GM21786 (cell line): ENCODE measurements around the gene CLEC16A.

ENCODE experiments used
- ATAC-seq: cut with Tn5 transposase; IDR thresholded peaks from one replicate; pipeline ENCODE4 v1.9.1; 2021; ENCODE audit not compliant: unreplicated experiment

The CLEC16A gene

DNA sequence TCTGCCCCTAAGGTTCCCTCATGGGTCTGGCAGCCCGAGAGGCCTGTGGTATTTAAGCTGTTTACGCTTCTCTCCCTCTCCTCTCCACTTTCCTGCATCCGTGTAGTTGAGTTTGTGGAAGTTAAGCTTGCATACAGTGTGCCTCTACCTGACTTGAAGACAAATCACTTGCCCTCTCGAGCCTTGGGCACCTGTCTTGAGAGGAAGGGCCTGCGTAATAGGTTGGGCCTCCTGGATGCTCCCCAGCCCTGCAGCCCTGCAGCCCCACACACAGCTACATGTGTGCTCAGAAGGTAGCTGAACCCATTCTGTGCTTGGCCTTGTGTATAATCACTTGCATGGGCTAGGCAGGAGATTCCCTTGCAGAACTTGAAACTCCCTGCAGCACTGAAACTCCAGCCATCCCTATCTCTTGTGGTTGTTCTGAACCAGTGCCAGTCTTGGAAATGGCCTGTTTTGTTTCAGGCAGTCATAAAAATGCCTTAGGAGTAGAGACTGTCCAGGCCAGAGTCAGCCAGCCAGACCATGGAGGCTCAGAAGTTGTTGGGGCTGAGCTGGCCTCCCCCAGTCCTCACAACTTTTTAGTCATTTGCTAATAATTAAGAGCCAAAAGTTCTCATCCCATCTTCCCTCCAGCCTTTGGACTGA is 134.6 kb downstream of the CLEC16A start:
- no peak for ATAC-seq

DNA sequence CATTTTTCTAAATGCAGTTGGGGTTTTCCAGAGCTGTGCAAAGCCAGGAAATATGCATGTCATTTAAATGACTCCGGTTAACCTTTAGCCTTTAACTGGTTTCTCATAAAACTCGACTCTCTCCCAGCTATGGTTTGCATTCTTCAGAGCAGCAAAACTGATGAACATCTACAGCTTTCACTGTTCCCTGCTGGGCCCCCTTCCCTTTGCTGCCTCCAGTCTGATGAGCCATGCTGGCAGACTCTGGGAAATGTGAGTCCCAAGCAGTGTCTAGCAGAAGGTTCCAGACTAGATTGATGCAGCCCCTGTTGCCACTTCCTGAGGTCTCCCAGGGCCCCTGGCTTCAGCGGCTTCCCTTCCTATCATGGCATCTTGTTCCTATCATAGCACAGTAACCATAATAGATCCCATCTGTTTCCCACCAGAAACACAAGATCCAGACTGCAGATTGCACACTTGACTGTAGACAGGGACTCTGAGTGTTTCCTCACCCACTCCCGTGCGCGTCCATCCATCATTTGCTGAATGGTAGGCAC is 135.4 kb downstream of the CLEC16A start:
- no peak for ATAC-seq

DNA sequence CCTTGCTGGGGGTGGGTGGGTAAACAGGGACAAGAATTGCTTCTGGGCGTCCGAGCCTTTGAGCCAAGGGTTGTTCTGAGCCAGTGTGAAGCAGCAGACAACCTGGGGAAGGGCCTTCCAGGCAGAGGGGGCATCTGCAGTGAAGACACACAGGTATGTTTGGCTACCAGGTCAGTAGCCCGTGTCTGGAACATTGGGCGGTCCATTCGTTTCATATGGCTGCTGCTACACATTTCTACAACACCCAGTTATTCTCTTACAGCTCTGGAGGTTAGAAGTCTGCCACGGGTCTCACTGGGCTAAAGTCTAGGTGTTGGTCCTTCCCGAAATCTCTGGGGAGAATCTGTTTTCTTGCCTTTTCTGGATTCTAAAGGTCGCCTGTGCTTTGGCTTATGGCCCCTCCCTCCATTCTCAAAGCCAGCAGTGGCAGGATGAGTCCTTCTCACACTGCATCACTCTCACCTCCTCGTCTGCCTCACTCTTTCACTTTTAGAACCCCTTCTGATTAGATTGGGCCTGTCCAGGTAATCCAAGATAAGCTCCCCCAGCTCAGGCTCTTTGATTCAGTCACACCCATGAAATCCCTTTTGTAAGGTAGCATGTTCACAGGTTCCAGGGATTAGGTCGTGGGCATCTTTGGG is 136.1 kb downstream of the CLEC16A start:
- ATAC-seq = no peak

DNA sequence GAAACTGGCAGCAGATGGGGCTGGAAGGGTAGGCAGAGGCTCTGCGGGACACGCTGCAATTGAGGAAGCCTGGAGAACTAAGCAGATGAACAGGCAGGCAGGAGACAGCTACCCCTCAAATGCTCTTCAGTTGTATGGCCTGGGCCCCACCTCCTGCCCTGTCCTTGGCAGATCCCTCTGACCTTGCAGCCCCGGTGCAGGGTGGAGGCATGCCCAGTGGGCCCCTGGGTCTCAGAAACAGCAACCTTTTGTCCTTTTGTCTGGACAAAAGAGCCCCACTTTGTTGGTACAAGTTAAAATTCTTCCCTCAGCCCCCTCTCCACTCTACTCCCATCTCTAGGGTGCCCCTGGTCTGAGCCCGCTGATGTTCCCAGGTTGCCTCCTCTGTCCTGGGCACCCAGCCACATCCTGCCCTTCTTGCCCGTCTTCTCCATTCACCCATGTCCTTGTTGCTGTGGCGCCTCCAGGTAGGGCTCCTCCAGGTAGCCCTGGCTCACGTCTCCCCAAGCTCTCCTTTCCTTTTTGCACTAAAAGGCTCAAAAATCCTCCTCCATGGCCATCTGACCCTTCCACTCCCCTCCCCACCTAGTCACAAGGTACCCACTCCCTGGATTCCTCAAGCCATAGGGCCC is 136.8 kb downstream of the CLEC16A start:
- ATAC-seq = no peak

DNA sequence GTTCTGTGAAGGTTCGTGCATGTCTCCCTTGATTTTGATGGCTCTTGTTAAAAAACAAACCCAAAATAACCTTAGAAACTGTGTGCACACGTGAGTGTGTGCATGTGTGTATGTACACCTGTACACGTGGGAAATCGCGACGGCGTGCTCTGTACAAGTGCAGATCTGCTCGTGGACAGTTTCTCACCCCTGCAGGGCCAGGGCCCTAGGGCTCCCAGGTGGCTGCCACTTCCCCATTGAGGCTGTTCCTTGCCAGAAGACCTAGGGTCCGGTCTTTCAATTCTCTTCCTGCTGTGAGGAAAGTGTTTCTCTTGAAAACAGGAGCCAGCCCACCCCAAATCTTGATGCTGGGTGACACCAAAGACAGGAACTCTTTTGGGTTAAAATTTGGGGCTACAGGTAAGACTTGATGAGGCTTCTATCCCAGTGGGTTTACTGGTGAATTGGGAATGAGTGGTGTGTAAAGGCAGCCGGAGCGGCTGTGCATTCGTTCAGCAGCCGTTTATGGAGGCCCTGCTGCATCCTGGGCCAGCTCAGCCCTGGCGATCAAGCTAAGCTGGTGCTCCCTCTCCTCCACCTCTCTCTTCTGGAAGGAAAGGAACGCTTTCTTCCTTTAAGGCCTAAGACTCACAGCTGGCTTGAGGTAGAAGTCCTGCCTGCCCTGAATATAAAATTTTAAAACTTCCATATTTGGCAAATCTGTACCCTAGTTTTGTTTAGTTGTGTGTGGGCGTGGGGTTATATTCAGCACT is 137.9 kb downstream of the CLEC16A start:
- ATAC-seq = no peak

DNA sequence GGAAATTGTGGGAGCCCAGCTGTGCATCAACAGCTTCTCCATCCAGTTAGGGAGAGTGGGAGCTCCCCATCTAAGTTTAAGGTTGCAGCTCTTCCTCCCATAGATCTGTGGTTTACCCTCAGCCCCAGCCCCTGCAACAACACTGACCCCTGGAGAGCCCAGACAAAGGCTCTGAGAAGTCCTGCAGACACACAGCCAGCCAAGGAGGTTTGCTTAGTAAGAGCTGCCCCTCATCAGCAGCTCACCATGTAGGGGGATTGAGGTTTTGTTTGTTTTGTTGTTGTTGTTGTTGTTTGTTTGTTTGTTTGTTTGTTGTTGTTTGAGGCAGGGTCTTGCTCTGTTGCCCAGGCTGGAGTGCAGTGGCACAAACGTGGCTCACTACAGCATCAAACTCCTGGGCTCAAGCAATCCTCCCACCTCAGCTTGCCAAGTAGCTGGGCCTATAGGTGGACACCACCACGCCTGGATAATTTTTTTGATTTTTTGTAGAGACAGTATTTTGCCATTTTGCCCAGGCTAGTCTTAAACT is 138.6 kb downstream of the CLEC16A start:
- no peak for ATAC-seq

DNA sequence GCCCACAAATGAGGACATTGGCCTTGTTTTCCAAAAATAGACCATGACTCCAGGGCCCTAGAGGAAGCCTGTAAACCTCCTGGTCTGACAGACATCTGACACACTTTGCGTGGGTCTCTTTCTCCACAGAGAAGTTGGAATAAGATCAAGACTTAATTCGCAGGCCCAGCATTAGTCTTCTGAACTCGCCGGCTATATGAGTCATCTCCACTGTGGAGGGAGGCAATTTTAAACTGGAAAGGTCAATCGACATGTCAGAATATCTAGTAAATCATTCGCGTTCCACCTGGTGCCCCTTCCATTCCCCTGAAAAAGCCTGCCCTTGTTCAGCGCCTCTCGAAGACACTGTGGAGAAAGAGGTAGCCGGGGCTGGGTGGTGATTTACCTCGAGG is 140.1 kb downstream of the CLEC16A start:
- ATAC-seq = no peak

DNA sequence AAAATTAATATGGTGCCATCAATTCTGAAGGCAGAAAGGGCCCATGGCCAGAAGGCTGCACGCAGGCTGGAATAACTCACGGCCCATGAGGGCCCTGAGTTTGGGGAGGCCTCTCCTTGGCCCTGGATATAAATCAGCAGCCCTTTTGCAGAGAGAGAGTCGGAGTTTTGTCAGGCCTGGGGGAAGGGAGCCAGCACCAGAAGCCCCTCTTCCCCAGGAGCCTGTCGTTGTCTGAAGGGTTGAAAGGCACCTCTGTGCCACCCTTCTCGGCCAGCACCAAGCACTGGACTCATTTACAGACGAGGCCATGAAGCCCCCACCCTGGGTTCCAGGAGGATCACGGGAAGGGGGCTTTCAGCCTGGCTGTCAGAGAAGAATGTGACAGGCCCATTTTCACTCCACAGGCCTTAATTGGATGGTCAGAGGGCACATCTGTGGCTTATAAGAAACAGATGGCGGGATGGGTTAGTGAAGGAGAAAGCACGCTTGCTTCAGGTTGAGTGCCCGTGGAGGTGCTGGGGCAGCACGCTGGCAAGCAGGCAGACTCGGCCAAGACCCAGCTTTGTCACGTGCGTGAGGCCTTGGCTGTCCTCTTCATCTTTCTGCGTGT is 140.6 kb downstream of the CLEC16A start:
- ATAC-seq = no peak

DNA sequence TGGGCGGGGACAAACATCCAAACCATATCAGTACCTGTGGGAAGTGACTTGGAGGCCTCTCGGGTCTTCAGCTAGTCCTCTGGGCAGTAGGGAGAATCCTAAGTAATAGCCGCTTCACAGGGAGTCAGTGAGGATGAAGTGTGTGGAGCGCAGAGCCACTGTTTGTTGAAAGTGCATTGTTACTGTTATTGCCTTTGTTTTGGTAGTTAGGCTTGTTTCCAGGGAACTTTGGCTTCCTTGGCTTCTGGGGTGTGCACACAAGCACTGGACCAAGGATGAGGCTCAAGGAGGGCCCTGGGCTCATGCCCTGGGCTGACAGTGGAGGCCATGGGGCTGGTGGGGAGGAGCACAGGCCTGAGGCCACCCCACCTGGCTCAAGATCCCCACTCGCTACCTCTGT is 141.6 kb downstream of the CLEC16A start:
- no peak for ATAC-seq

DNA sequence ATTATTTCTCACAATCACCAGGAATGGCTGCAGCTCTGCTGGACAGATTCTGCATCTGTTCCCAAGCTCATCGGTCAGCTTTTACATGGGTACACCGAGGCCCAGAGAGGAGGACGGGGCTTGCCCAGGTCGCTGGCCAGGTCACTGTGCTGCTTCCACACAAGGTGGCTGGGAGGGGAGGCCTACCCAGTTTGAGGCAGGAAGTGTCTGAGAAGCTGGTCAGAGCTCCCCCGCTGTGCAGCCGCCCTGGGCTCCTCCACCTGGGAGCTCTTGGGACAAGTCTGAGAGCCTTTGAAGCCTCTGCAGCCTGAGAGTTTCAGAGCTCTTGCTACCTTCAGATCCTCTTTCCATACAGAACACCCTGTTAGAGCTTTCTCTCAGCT is 143.3 kb downstream of the CLEC16A start:
- no peak for ATAC-seq

DNA sequence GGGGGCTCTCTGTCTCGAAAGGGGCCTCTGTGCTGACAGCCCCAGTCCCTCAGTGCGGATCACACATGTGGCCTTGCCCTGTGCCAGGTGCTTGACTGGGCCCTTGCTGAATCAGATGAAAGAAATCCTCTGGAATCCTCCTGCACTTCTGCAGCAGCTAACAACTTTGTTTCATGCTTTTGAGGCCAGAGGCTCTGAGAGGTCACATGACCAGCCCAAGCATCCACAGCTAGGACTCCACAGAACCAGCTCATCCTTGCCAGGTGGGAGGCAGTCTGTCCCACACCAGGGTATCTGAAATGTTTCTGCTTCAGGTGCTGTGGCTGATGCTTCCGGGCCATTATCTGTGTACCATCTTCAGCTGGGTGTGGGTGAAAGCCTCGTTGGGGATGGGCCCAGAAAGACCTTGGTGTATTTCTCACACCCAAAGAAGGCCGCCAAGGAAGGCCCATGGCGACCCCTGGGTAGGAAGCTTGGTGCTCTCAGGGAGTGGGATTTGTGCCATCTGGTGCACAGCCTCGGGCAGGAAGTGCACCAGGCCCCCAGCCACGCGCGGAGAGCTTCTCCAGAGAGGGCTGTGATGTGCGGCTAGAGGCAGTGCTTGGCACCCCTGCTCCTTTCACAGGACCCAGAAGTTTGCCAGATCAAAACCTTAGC is 143.8 kb downstream of the CLEC16A start:
- no peak for ATAC-seq

DNA sequence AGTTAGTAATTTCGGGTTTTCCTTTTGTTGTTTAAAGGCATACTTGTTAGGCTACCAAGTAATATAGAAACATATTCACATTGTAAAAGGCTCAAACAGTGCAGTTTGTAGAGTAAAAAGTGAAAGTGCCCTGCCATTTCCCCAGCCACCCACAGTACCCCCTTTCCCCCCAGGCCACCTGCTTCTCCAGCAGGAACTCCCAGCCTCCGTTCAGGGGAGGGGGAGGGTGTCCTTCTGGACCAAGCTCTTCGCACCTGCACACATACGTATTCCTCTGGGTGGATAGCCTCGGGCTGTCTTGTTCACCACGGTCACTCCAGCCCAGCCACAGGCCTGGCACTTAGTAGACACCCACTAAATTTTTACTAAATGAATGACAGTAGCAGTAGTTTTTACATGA is 144.5 kb downstream of the CLEC16A start:
- no peak for ATAC-seq

DNA sequence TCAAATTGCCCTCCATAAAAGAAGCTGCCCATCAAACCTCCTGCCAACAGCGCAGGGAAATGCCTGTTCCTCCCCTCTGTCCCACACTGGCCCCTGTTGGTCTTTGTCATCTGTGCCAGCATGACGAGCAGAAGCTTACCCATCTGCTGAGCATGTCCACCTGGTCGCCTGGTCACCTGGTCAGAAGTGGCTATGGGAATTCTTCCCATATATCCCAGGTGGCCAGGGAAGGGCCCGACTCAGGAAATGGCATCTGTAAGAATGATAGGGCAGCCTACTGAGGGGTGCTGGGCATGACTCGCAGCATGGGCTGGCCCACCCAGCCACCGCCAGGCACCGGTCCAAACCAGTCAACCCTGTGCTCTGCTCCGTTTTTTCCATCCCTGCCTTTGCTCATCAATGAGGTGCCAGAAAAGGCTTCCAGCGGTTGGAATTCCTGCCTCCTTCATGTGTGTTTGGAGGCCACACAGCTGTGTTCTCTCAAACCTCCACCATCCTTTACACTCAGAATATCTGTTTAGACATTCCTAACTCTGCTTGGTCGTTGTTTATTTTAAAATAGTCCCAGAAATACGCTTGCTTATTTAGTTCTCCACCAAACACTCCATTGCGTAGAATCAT is 145.2 kb downstream of the CLEC16A start:
- ATAC-seq = no peak

DNA sequence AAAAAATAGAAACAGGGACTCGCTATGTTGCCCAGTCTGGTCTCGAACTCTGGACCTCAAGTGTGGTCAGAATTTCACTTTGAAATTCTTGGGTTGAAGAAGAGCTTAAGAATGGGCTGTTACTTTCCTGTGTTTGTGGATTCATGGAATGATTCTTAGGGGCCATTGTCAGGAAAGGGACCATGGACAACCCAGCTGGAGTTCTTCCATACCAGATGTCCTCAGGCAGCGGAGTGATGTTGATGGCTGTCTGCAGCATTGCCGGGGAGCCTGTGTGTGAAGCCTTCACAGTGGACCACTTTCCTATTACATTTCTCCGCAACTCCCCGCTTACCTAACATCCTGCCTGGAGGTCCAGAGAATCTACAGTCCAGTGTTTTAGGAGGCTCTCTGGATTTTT is 145.9 kb downstream of the CLEC16A start:
- no peak for ATAC-seq

DNA sequence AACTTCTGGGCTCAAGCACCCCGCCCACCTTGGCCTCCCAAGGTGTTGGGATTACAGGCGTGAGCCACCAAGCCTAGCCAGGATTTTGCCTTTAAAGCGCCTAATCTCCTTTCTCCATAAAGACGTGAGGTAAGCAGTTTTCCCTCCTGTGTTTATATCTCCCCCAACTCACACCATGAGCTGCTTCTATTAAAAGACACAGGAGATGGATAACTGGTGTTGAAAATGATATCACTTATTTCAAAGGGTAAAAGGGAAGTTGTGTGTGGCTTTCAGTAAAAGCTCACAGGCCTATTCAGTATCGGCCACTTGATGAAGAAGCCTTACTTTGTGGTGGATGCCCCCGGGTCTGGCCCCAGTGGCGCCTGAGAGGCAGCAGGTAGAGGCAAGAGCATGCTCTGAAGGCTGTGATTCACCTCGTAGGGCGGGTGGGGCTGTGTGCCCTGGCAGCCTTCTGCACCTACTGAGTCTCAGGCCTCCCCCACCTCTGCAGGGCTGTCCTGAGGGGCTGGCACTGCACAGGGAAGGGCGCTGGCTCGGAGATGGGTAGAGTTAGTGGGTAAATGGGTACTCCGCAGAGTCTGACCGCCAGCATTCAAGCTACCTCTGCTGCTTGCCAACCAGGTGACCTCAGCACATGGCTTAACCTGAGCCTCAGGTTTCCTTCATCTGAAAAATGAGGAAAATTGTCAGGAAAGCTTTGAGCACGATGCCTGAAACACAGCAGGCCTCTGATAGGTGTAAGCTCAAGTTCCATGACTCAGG is 146.8 kb downstream of the CLEC16A start:
- no peak for ATAC-seq

DNA sequence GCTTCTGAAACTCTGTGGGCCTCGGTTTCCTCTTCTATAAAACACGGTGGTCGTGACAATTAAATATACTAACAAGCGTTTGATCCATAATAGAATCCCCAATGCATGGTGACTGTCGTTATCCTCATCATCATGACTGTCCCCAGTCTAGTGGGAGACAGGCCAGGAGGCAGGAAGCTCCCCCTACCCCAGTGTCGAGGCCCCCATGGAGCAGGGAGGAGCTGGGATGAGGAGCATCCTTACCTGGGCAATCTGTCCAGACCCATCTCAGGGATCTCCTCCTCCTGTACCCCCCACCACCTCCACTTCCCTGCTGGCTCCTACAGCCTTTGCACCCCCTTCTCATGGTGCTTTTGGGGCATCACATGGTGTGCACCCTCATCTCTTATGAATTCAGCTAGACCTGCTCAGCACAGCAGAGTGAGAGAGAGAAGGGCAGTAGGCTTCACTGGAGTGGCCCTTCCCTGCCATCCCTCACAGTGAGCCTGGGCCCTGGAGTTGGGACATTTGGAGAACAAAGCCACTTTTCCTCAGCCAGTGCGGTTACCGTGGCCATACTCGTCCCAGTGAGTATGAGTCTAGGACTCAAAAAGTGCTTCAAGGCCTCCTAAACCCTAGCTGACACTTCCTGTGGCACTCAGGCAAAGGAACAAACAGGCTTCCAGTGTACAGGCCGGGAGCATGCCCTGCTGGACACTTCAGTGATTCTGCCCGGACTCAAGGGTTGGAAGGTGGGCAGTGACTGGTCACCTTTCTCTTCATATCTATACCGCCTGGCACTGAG is 148.6 kb downstream of the CLEC16A start:
- ATAC-seq = no peak

DNA sequence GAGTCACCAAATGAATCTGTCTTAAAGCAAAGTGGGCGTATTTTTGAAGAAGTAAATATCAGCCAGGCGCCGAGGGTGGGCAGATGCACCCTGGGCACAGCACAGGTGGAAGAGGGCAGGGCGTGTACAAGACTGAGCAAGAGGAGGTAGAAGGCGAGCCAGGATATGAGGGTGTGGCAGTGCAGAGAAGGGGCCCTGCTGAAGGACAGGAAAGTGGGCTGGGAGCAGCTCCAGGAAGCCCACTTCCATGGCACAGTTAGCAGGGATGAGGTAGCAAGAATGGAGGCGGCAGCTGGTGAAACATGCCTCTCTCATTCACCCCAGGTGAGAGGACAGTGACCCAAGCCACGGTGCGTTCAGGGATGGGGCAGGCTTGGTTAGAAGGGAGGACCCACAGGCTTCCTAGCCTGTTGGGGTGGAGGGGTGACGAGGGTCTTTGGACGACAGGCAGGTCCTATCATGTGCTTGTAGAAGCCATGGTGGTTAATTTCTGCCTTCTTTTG is 149.3 kb downstream of the CLEC16A start:
- no peak for ATAC-seq
